Activated naive CD8-positive, alpha-beta T cell treated with anti-CD3 and anti-CD28 coated beads, Interleukin-2, amount 50 U/mL, for 16 hours (primary cell): ENCODE results near the gene LPCAT1.
"Not testable (repeated sequence)": the region's sequence is repeated elsewhere in the genome, so short reads cannot be mapped to it uniquely, and the experiment has no call there.

ENCODE experiments used
- DNase-seq: peaks from one replicate; pipeline ENCODE4 v3.0.0-alpha.2; 2020; ENCODE audit warnings: low read depth, low spot score

The LPCAT1 gene

GRCh38 chr5:1429066-1429465, 94.7 kb downstream of the LPCAT1 start:
- no peak for DNase-seq

GRCh38 chr5:1428107-1428506, 95.7 kb downstream of the LPCAT1 start:
- DNase-seq: no peak

GRCh38 chr5:1424716-1425115, 99.0 kb downstream of the LPCAT1 start:
- DNase-seq: no peak

- DNase-seq: no peak
Measured at GRCh38 chr5:1423901-1424603, 99.7 kb downstream of the LPCAT1 start.

- not testable (repeated sequence) for DNase-seq
Measured at GRCh38 chr5:1422522-1422921, 101.2 kb downstream of the LPCAT1 start.

GRCh38 chr5:1421521-1422341, 102.0 kb downstream of the LPCAT1 start:
- DNase-seq: no peak

- DNase-seq: no peak
Measured at GRCh38 chr5:1420211-1421195, 103.3 kb downstream of the LPCAT1 start.

- no peak for DNase-seq
Measured at GRCh38 chr5:1419476-1420210, 104.1 kb downstream of the LPCAT1 start.

- DNase-seq: no peak
Measured at GRCh38 chr5:1418921-1419280, 104.9 kb downstream of the LPCAT1 start.

- no peak for DNase-seq
Measured at GRCh38 chr5:1418238-1418920, 105.4 kb downstream of the LPCAT1 start.

- DNase-seq: no peak
Measured at GRCh38 chr5:1417586-1418225, 106.1 kb downstream of the LPCAT1 start.

- DNase-seq: no peak
Measured at GRCh38 chr5:1416856-1417469, 106.8 kb downstream of the LPCAT1 start.

GRCh38 chr5:1415626-1416360, 108.0 kb downstream of the LPCAT1 start:
- no peak for DNase-seq

- no peak for DNase-seq
Measured at GRCh38 chr5:1415059-1415425, 108.7 kb downstream of the LPCAT1 start.

- no peak for DNase-seq
Measured at GRCh38 chr5:1414311-1415058, 109.3 kb downstream of the LPCAT1 start.

- no peak for DNase-seq
Measured at GRCh38 chr5:1413611-1414241, 110.0 kb downstream of the LPCAT1 start.

- no peak for DNase-seq
Measured at GRCh38 chr5:1413211-1413610, 110.5 kb downstream of the LPCAT1 start.

GRCh38 chr5:1412621-1413020, 111.1 kb downstream of the LPCAT1 start:
- DNase-seq: no peak
